WTC11 (cell line): ENCODE data around the gene FXYD6. TPM values are rescaled to one million over a fixed set of nuclear protein-coding genes. Genes with fewer than 3 reads are reported as not detected.
A peak's percentile ranks its signal among the peaks of the same experiment; 100 is the strongest.

ENCODE experiments used
- ATAC-seq: fragments of 200-7000 bp; cut with Tn5 transposase; 2 replicates; pipeline ENCODE4 v1.10.0; 2021; ENCODE audit warnings: mild to moderate bottlenecking, moderate library complexity
- CTCF ChIA-PET: fragments of 300-600 bp; sonication (Branson Sonifier 250); formaldehyde crosslinking; loops from one replicate; lab custom pipeline; 2021; ENCODE audit warnings: antibody characterized with exemption; lab: Charles Lee
- POLR2A ChIA-PET: fragments of 350-600 bp; sonication (Branson Sonifier 250); formaldehyde crosslinking; loops from one replicate; lab custom pipeline; 2021; ENCODE audit warnings: antibody characterized with exemption; lab: Charles Lee
- DNase-seq: peaks from one replicate; pipeline ENCODE4 v3.0.0; 2021; ENCODE audit warnings: low spot score
- H3K27ac Mint-ChIP-seq: 2 replicates; pipeline ENCODE4 v1.8.0; 2021; ENCODE audit warnings: mixed read lengths
- H3K27me3 Mint-ChIP-seq: 2 replicates; pipeline ENCODE4 v1.8.0; 2021; ENCODE audit warnings: low read depth, mild to moderate bottlenecking, moderate library complexity, mixed read lengths
- H3K36me3 Mint-ChIP-seq: 2 replicates; pipeline ENCODE4 v1.8.0; 2021; ENCODE audit warnings: mixed read lengths
- H3K4me1 Mint-ChIP-seq: 2 replicates; pipeline ENCODE4 v1.8.0; 2022; ENCODE audit warnings: mixed read lengths
- H3K4me3 Mint-ChIP-seq: 2 replicates; pipeline ENCODE4 v1.8.0; 2021; ENCODE audit warnings: mild to moderate bottlenecking, moderate library complexity, mixed read lengths
- H3K9me3 Mint-ChIP-seq: 2 replicates; pipeline ENCODE4 v1.8.0; 2021; ENCODE audit warnings: mixed read lengths
- FOXK1 ChIP-seq: sonication (generic); formaldehyde crosslinking; IDR thresholded peaks from 2 replicates; pipeline ENCODE4 v1.8.0; 2022; ENCODE audit warnings: mild to moderate bottlenecking, moderate library complexity, missing genetic modification reagents
- HMGXB4 ChIP-seq: sonication (generic); formaldehyde crosslinking; IDR thresholded peaks from 2 replicates; pipeline ENCODE4 v1.8.1; 2023; ENCODE audit warnings: mild to moderate bottlenecking, moderate library complexity, missing genetic modification reagents
- MXD4 ChIP-seq: fragments of 250-450 bp; sonication (Bioruptor Pico); IDR thresholded peaks from 2 replicates; pipeline ENCODE4 v1.8.0; 2021; ENCODE audit warnings: mild to moderate bottlenecking, moderate library complexity, borderline replicate concordance
- SMAD3 ChIP-seq: sonication (generic); formaldehyde crosslinking; IDR thresholded peaks from 2 replicates; pipeline ENCODE4 v1.8.0; 2022; ENCODE audit warnings: missing genetic modification reagents, mild to moderate bottlenecking, borderline replicate concordance
- ZBTB21 ChIP-seq: sonication (generic); formaldehyde crosslinking; IDR thresholded peaks from 2 replicates; pipeline ENCODE4 v1.8.1; 2023; ENCODE audit warnings: mild to moderate bottlenecking, missing genetic modification reagents, borderline replicate concordance
- total RNA-seq: library from RNA; stranded (reverse); gene quantifications from 3 replicates; pipeline ENCODE4 v1.2.3, GENCODE V29; 2021
- TF ChIP-seq, protein P1 (sequence below): sonication (generic); formaldehyde crosslinking; IDR thresholded peaks from 2 replicates; pipeline ENCODE4 v1.8.0; 2023; ENCODE audit warnings: missing genetic modification reagents, mild to moderate bottlenecking, borderline replicate concordance
- TF ChIP-seq, protein P2 (sequence below): sonication (generic); formaldehyde crosslinking; IDR thresholded peaks from 2 replicates; pipeline ENCODE4 v1.8.1; 2022; ENCODE audit warnings: missing genetic modification reagents, borderline replicate concordance

FXYD6 gene
- total RNA-seq, 1 experiment from 2014 or later: 26.2 TPM

GRCh38 chr11:117796456-117796871 is 80.0 kb downstream of the FXYD6 start (continued):
- TF ChIP-seq MXD4 (CRISPR knock-in tag) (no peak), ZBTB21 (no peak), SMAD3 (CRISPR knock-in tag) (no peak)
- TF ChIP-seq, protein P1, sequence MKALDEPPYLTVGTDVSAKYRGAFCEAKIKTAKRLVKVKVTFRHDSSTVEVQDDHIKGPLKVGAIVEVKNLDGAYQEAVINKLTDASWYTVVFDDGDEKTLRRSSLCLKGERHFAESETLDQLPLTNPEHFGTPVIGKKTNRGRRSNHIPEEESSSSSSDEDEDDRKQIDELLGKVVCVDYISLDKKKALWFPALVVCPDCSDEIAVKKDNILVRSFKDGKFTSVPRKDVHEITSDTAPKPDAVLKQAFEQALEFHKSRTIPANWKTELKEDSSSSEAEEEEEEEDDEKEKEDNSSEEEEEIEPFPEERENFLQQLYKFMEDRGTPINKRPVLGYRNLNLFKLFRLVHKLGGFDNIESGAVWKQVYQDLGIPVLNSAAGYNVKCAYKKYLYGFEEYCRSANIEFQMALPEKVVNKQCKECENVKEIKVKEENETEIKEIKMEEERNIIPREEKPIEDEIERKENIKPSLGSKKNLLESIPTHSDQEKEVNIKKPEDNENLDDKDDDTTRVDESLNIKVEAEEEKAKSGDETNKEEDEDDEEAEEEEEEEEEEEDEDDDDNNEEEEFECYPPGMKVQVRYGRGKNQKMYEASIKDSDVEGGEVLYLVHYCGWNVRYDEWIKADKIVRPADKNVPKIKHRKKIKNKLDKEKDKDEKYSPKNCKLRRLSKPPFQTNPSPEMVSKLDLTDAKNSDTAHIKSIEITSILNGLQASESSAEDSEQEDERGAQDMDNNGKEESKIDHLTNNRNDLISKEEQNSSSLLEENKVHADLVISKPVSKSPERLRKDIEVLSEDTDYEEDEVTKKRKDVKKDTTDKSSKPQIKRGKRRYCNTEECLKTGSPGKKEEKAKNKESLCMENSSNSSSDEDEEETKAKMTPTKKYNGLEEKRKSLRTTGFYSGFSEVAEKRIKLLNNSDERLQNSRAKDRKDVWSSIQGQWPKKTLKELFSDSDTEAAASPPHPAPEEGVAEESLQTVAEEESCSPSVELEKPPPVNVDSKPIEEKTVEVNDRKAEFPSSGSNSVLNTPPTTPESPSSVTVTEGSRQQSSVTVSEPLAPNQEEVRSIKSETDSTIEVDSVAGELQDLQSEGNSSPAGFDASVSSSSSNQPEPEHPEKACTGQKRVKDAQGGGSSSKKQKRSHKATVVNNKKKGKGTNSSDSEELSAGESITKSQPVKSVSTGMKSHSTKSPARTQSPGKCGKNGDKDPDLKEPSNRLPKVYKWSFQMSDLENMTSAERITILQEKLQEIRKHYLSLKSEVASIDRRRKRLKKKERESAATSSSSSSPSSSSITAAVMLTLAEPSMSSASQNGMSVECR (CRISPR knock-in tag): no peak
- TF ChIP-seq, protein P2, sequence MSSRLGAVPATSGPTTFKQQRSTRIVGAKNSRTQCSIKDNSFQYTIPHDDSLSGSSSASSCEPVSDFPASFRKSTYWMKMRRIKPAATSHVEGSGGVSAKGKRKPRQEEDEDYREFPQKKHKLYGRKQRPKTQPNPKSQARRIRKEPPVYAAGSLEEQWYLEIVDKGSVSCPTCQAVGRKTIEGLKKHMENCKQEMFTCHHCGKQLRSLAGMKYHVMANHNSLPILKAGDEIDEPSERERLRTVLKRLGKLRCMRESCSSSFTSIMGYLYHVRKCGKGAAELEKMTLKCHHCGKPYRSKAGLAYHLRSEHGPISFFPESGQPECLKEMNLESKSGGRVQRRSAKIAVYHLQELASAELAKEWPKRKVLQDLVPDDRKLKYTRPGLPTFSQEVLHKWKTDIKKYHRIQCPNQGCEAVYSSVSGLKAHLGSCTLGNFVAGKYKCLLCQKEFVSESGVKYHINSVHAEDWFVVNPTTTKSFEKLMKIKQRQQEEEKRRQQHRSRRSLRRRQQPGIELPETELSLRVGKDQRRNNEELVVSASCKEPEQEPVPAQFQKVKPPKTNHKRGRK (CRISPR knock-in tag): no peak

DNA sequence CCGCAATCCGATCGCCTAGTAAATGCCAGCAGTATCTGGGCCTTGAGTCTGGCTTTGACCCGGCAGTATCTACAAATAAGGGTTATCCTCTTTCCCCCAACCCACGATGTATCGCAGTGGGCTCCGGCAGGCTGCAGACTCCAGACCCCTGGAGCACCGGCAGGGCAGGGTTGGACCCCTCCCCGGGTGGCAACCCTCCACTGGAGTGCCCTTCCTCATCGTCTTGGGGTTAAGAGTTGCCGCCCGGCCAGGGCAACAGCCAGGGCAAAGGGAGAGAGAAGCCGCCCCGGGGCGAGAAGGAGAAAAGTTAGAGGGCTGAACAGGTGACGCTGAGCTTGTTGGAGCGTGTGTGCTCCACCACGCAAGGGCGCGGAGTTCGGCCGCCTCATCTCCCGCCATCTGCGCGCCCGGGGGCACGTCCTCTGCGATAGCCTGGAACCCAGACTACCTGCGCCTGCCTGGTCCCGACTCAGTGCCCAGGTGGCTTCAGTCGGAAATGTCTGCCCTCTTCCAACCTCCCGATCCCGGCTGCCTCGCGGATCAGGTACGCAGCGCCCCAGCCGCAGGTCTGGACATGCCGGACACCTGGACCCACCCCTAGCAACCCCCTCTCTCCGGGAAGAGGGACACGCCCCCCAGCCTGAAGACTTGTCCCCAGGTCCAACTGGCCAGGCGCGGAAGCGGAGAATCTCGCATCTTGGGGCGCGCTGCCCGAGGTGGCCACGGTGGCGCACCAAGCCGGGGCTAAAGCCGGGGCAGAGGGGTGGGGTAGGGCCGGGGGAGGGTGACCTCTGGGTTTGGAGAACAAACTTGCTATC is 80.6 kb downstream of the FXYD6 start:
- DNase-seq (peak; percentile 61), ATAC-seq (peak; percentile 28)
- Mint-ChIP-seq H3K36me3 (no peaks in the 10 kb centered on the region), H3K27ac (no peak overlapping the region), H3K27me3 (peaks cover 73% of the 10 kb centered on the region), H3K4me3 (peak overlapping the region; percentile 74), H3K4me1 (peaks cover 15% of the 10 kb centered on the region), H3K9me3 (no peaks in the 10 kb centered on the region)
- CTCF ChIA-PET: interaction anchor here (0.8 to 2.1 kb wide), 4 partner anchors 12 to 370 kb away, joined by 3 to 9 read pairs (median 4); no protein-coding TSS in a partner anchor
- POLR2A ChIA-PET: no interaction called here
- TF ChIP-seq, protein P1 (CRISPR knock-in tag): no peak
- TF ChIP-seq FOXK1 (CRISPR knock-in tag) (peak; percentile 4; the same call in 1 of the 2 replicates), HMGXB4 (peak; percentile 51; the same call in 1 of the 2 replicates)
